GM21526 (cell line): ENCODE results near the gene KRTAP10-12.
"Not testable (repeated sequence)": the region's sequence is repeated elsewhere in the genome, so short reads cannot be mapped to it uniquely, and the experiment has no call there.

Experiments used
- ATAC-seq: cut with Tn5 transposase; IDR thresholded peaks from one replicate; pipeline ENCODE4 v1.9.1; 2021; ENCODE audit warnings: moderate library complexity; ENCODE audit not compliant: unreplicated experiment, low FRiP score

The KRTAP10-12 gene

DNA sequence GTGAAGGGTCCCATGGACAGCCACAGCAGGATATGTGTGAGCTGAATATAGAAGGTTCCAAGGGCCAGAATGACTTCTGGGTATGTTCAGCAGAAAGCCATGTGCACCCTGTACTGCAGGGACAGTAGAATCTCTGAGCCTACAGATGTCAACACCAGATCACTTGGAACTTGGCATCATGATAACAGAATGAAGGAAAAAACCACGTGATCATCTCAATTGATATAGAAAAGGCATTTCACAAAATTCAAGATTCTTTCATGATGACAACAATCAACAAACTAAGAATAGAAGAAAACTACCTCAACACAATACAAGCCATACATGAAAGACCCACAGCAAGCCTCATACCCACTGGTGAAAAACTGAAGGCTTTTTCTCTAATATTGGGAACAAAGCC, 29.4 kb upstream of the KRTAP10-12 start:
- no peak for ATAC-seq

DNA sequence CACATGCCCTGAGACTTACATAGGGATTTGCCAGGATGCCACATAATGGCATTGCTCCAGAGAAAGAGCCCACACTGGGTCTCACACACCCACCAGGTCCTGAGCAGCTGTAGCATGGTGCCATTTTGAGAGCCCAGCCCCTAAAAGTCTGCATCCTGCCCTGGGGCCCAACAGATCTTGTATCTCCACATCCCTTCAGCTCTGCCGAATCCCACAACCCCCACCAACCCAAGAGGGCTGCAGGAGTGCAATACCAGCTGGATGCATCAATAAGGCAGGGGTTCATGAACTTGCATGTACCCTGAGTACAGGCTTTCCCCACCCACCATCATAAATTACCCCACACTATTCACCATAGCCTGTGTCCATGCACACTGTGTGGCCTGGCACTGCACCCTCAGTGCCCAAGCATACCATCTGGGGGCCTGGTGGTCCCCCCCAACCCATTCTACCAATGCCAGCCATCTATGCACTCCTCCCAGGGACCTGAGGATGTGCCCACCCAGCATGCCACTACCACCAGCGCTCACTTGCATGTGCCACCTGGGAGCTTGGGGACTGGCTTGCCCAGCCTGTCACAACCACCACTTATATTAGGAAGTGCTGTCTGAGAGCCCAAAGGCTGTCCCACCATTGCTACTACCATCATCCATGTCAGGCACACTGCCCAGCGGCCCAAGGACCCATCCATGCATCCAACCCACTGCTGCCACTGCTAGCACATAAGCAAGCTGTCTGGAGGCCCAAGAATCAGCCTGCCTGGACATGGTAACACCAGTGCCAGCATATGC, 26.1 kb upstream of the KRTAP10-12 start:
- no peak for ATAC-seq

DNA sequence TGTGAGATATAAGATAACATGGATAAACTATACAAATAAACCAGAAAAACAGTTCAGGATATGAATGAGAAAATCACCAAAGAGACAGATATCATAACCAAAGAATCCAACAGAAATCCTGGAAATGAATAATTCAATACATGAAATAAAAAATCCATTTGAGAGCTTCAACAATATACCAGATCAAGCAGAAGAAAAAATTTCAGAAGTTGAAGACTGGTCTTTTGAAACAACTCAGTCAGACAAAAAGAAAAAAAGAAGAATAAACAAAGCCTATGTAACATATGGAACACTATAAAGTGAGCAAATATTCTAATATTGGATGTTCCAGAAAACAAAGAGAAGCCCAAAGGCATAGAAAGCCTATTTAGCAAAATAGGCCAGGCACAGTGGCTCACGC, 25.1 kb upstream of the KRTAP10-12 start:
- ATAC-seq = no peak

DNA sequence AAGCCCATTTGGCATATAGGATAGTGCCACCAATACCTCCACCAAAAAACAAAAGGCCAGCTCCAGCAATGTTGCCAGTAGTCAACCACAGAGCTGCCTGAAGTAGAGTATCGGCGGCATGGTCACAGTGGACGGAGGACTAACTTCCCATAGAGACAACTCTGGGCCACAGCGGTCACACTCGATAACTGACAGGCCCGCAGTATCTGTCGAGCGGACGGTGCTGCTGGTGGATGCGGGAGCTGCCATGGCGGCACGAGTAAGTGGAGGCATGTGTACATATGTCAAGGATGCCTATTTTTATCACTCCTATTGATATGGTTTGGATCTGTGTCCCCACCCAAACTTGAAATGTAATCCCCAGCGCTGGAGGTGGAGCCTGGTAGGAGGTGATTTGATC, 19.1 kb upstream of the KRTAP10-12 start:
- ATAC-seq = no peak

DNA sequence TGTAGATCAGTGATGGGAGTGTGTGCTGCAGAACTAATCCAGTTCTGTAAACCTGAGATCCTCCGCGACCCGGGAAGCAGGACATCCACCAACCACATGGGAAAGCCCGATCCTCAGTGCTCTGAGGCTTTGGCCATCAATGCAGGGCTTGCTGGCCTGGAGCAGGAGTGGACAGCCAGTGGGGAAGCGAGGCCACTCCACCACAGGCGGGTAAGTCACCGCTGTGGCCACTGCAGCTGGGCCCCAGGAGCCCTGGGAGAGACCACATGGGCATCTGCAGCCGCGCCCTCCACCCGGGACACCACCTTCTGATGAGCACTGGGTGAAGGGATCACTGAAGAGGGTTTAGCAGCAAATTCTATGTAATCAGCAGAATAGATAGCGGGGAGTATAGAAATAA, 15.8 kb upstream of the KRTAP10-12 start:
- ATAC-seq = no peak

DNA sequence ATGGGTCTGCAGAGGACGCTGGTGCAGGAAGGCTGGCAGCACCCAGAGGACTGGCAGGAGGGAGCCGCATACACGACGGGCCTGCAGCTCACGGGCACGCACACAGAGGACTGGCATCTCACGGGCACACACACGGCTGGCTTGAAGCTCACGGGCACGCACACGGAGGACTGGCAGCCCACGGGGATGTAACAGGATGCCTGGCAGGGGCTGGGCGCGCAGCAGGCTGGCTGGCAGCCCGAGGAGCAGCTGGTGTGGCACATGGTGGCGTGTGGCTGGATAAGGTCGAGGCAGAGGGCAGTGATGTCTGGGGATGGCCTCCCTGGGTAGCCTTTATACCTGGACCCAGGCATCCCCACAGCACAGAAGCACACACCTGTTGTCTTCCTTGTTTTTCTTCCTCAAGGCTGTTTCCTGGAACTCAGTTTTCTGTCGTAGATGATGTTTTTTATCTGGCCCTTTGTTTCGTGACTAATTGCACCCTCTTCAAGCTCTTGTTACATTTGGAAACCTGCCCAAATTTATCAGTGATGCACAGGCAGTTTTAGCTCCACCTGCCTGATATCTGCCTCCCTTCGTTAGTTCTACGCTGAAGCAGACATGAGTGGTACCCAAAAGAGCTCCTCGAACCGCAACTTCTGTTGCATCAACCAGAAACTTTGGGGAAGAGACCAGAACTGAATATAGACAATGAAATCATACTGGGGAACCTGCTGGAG, 15.0 kb upstream of the KRTAP10-12 start, which contains the start of gene KRTAP12-1:
KRTAP12-1 (minus strand) TSS at position 303 of the 719 bp plus-strand sequence; CDS start at position 263, 40 bp downstream.
- ATAC-seq = no peak

DNA sequence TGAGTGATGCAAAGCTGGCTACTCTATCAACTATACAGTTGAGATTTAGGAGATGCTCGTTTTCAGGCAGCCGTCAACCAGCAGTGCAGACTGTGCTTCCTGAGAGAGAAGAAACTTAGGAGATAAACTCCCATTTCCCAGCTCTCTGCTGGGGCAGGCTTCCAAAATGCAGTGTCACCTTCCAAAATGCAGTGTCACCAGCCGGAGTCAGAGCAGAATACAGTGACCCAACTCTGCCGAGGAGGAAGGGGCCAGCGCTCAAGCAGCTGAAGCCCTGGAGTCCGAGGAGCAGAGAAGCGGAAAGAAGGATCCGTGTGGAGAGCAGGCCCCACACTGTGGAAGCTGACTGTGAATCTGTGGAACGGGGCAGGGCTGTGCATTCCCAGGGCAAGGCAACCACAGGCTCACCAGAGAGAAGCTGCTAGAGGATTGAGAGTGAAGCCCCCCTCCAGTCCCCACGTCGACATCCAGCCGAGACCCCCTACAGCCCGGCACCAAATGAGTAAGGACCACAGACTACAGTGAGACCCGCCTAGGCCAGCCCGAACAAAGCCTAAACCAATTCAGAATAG, 14.3 kb upstream of the KRTAP10-12 start:
- ATAC-seq = no peak

DNA sequence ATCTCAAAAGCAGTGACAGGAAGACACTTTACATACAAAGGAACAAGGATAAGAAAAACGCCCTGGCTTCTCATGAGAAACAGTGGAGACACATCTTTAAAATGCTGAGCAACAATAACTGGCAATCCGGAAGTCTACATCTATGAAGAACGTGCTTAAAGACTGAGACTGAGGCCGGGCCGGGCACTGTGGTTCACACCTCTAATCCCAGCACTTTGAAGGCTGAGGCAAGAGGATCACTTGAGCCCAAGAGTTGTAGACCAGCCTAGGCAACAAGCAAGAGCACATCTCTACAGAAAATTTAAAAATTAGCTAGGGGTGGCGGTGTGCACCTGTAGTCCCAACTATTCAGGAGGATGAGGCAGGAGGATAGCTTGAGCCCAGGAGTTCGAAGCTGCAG, 12.9 kb upstream of the KRTAP10-12 start:
- no peak for ATAC-seq

DNA sequence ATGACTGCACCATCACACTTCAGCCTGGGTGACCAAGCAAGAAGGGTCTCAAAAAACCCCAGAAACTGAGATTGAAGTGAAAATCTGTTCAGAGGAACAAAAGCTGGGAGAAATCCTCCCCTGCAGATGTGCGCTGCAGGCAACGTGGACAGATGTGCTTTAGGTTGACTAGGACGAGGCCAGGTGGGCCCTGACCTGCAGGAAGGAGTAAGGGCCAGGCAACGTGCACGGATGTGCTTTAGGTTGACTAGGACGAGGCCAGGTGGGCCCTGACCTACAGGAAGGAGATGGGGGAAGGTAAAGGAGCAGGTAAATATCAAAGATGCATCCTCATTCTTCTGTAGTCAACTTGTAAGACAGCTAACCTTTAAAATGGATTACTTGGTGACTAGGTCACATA, 12.5 kb upstream of the KRTAP10-12 start:
- no peak for ATAC-seq

DNA sequence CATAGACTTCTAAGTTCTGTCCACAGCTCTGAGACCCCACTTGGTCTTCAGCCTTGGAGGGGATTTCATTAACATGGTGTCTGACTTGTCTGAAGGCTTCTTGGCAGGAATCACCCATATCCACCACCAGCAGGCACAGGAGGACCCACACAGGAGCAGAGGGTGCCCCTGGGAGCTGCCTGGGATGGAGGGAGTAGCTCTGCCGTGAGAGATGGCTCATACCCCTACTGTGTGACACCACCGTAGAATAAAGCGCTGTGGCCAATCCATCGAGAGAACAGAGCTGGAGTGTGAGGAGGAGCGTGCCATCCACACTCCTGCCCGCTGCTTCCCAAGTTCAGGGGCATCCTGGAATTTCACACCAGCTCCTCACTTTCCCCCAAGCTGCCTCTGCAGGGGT, 11.9 kb upstream of the KRTAP10-12 start:
- ATAC-seq = not testable (repeated sequence)

DNA sequence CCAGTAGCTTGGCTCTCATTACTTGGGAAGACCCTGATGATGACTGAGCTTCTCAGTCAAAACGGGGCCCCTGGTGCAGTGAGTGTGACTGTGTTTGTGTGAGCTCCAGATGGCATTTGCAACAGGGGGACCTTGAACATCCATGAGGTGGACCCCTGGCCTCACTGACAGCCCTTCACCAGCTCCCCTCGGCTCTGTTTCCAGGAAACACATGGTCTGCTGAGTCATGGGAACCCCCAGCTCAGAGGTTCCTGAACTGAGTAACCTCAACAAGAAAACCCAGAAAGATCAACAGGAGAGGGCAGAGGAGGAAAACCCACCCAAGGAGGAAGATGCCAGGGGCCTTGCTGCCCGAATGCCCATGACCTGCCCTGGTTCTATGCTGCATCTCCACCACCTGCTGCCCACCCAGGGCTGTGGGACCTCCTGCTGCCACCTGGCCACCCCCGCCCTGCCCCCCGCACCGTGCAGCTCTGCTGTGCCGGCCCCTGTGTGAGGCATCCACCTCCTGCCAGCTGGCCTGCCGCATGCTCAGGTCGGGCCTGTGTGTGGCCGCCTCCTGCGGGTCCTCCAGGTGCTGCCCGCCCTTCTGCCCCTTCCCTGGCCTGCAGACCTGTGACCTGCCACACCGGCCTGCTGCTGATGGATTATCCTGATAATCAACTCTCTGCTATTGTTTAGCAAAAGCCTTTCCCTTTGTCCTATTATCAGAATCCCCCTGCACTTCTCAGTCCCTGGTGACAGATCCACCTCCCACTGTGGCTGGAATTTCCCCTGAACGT, 10.8 kb upstream of the KRTAP10-12 start:
- no peak for ATAC-seq

DNA sequence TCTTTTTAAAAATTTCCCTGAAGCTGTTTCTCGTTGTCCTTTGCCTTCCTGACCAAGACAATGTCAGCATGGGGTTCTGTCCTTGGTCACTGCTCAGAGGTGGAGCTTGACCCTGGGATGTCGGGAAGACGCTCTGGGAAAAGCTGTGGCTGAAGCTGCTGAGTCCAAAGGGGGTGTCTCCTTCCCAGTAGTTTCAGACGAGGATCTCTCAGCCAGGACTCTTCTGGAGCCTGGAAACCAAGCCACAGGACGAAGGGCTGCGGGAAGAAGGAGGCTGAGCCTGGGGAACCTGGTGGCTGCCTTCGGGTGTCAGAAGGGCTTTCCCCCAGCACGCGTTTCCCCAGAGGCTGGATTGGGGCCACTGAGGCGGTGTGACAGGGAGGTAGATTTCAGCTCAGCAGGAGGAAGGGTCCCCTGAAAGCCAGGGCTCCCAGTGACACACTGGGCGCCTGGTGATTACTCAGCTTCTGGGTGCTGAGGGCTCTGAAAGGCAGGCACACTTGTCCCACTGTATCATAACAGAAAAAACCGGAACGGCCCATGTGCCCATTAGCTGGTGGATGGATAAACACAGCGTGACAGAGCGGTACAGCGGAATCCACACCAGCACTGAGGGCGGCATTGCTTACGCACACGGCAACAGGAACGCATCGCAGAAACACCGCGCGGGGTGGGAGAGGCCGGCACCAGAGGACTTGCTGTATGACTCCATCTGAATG, 10.0 kb upstream of the KRTAP10-12 start:
- ATAC-seq = no peak

DNA sequence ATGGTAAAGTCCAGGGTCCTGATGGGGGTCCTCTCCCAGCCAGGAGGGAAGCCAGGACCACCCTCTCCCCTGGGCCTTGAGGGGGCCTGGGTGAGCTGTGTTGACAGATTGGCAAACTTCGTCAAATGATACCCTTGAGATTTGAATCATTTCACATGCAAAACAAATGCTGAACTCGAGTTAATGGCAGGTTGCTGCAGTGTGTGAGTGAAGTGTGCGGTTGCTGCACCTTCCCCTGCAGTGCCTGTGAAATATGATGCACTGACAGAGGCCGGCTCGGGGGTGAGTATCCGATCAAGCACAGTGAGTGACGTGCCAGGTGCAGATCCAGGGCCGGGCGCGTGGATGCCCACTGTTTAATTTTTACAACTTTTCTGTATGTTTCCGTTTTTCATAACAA, 9.3 kb upstream of the KRTAP10-12 start:
- no peak for ATAC-seq

DNA sequence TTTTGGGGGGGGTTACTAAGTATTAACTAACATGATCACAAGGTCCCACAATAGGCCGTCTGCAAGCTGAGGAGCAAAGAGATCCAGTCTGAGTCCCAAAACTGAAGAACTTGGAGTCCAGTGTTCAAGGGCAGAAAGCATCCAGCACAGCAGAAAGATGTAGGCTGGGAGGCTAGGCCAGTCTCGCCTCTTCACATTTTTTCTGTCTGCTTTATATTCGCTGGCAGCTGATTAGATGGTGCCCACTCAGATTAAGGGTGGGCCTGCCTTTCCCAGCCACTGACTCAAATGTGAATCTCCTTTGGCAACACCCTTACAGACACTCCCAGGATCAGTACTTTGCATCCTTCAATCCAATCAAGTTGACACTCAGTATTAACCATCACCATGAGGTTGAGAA, 7.2 kb upstream of the KRTAP10-12 start:
- ATAC-seq = not testable (repeated sequence)

DNA sequence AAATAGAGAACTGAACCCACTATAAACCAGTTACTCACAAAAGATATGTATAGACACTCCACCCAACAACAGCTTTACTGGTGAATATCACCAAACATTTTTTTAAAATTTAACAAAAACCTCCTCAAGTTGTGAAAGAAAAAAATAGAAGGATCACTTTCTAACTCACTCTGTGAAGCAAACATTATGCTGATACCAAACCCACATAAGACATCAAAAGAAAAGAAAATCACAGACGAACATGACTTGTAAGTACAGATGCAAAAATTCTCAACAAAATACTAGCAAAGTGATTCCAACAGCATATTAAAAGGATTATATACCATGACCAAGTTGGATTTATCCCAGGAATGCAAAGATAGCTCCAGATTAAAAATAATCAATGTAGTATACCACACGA, 5.3 kb upstream of the KRTAP10-12 start:
- no peak for ATAC-seq

DNA sequence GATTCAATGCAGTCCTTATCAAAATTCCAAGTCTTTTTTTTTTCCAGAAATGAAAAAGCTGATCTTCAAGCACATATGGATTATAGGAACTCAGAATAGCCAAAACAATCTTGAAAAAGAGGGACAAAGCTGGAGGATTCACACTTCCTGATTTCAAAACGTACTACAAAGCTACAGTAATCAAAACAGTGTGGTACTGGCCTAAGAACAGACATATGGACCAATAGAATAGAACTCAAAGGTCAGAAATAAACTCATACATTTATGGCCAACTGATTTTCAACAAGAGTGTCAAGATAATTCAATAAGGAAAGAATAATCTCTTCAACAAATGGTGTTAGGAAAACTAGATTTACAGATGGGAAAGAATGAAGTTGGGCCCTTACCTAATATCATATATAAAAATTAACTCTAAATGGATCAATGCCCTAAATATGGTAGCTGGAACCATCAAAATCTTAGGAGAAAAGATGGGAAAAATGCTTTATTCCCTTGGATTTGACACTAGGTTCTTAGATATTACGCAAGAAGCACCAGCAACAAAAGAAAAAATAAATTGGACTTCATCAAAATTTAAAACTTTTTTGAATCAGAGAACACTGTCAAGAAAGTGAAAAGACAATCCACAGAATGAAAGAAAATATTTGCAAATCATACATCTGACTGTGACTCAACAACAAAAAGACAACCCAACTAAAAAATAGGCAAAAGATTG, 4.0 kb upstream of the KRTAP10-12 start:
- ATAC-seq = no peak

DNA sequence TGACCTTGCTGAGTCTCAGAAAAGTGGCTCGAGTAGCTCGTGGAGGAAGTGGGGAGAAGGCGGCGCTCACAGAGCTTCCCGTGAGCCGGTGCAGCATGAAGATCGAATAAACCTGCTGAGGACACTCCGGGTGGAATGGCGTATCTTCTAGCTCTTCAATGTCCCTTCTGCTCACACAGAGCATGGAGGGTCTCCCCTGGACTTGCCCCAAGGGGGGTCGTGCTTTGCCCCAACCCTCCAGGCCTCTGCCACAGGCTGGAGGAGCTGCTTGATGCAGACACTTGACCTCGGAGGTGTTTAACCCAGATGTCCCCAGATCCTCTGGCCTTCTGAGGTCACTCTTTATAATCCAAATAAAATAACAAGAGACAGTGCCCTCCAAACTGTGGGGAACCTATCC, 2.2 kb upstream of the KRTAP10-12 start:
- no peak for ATAC-seq

DNA sequence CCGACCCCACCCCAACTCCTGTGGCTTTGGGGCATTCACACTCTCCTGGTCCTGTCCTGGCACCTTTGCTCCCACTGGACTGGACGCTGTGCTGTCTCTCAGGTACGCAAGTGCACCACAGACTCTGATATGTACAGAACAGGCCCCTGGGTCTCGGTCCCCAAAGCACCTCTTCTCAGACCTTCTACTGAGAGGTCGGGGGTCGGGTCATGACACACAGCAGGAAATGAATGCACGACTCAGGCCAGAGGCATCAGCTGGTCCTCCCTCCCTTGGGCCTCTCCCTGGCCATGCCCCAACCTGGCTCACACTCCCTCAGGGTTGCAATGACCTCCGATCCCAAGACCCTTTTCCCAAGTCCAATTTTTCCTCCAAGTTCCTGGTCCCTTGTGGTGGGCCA, 1.8 kb upstream of the KRTAP10-12 start:
- ATAC-seq = no peak

DNA sequence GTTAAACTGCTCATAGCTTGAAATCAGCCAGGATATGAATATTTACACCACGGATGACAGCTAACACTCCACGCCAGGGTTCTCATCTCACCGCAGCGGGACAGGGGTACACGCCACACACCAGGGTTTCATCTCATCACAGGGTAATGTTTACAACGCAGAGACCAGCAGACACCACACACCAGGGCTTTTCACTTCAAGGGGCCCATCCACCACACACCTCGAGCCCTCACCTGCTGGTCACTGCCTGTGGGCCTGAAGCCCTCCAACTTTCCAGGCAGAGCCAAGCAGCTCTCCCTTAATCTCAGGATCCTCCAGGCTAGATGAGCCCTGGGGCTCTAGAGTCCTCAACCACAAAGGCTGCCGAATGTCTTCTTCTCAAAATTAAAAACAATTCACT, 1.3 kb upstream of the KRTAP10-12 start:
- no peak for ATAC-seq

DNA sequence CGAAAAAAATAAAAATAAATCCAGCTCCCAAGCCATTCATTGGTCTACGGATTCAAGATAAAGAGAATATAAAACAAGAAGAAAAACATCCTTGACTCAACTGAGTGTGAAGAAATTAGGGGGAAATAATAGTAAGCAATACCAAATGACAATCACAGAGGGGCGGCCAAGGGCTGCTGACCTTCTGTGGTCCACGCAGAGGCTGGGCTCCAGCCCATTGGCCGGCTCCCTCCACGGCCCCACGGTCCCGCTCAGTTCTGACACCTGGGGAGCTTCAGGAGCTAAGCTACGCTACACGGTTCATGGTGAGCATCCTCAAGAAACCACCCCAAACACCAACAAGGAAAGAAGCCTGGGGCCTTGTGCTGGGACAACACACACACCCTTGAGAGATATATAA, 400 bp upstream of the KRTAP10-12 start:
- ATAC-seq = no peak
